Prostate gland (tissue), 2 donors: Measurements from ENCODE around the gene NOXA1. TPM values are rescaled to one million over a fixed set of nuclear protein-coding genes. Genes with fewer than 3 reads are reported as not detected.

Experiments used
- DNase-seq: peaks from one replicate; pipeline ENCODE4 v3.0.0-alpha.2; 2019; ENCODE audit warnings: low spot score
- H3K27ac ChIP-seq, 2 donors: fragments of 200-600 bp; sonication (generic); 2 replicates each; pipeline ENCODE4 v1.5.1; 2017 to 2019
- H3K27me3 ChIP-seq: fragments of 200-600 bp; sonication (generic); replicated peaks from 2 replicates; pipeline ENCODE4 v1.5.1; 2019; ENCODE audit not compliant: insufficient read depth
- H3K36me3 ChIP-seq, 2 donors: fragments of 200-600 bp; sonication (generic); 1 replicate in 1 of 2; 2 replicates in 1 of 2; pipeline versions ENCODE4 v1.5.1 to v1.8.1; 2017 to 2019
- H3K4me1 ChIP-seq: fragments of 200-600 bp; sonication (generic); replicated peaks from 2 replicates; pipeline ENCODE4 v1.5.1; 2019
- H3K4me3 ChIP-seq, 2 donors: fragments of 200-600 bp; sonication (generic); 2 replicates each; pipeline ENCODE4 v1.5.1; 2017 to 2019
- H3K9me3 ChIP-seq: fragments of 200-600 bp; sonication (generic); 2 replicates; pipeline ENCODE4 v1.5.1; 2017
- POLR2A ChIP-seq: fragments of 450-650 bp; IDR thresholded peaks from one replicate; pipeline ENCODE4 v1.6.1; 2016; ENCODE audit warnings: antibody characterized with exemption, mild to moderate bottlenecking
- POLR2AphosphoS5 ChIP-seq: sonication (generic); formaldehyde crosslinking; IDR thresholded peaks from one replicate; pipeline ENCODE4 v1.6.1; 2017; ENCODE audit warnings: antibody characterized with exemption
- WGBS: methylation state at CpG from one replicate; pipeline ENCODE4 v1.1.5; 2018; 5-methylcytosine and 5-hydroxymethylcytosine counted together
- intact Hi-C: fragments of 100-400 bp; cut with DNase I; formaldehyde crosslinking; loops from one replicate; pipeline ENCODE4 v1.14.2; 2022
- total RNA-seq, 2 donors: library from RNA; depleted of rRNA; stranded (reverse); fragments of >200 nt; gene quantifications; one replicate each; pipeline ENCODE4 v1.1.0, GENCODE V29; 2016
- TF ChIP-seq, protein P1 (sequence below), 4 experiments: fragments of 200-600 bp in 2 of 4; fragments of 450-650 bp in 2 of 4; sonication (generic) in 2 of 4; IDR thresholded peaks; 1 replicate in 3 of 4; 2 replicates in 1 of 4; pipeline ENCODE4 v1.5.1; 2016 to 2019; ENCODE audit warnings: antibody characterized with exemption in 4 of 4, mild to moderate bottlenecking in 2 of 4, moderate library complexity in 2 of 4

Gene NOXA1
- total RNA-seq, result 10 to 100 TPM in 1 of 2 donors, 1 to 10 TPM in 1; 7.5 to 17.1 TPM

DNA sequence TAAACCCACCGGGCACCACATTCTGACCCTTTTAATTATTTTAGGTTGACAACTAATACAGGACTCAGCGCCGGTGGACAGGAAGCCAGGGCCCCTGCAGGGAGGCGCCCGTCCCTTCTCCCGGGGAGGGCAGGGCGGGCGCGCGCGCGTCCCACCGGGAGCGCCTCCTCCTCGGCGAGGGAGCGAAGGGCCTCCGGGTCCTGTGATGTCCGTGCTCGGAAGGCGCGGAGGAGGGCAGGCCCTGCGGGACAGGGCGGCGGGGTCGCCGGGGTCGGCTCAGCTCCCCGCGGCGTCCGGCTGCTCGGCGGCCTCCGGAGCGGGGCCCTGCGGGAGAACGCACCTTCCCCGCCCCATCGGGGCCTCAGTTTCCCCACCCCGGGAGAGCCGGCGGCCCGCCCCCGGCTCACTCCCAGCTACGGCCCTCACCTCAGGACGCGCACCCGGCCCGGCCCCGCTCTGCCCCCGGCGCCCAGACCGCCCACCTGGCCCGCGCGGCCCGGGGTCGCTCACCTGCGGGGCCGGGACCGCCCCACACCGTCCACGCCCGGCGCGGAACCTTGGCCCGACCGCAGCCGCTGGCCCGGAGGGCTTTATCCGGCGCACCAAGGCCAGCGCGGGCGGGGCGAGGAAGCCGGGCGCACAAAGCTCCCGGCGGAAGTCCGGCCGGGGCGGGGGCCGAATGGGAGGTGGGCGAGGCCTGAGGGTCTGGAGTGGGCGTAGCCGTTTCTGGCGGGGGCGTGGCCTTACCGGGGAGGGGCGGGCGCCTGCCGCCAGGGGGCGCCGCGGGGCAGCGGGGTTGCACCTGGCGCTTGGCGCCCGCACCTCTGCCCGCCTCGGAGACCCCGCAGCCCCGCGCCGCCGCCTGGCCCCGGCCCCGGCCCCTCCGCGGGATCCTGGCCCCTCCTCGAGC is at the start of gene NOXA1, which contains the start of gene EXD3:
NOXA1 (plus strand) TSS at position 790 of the 910 bp plus-strand sequence. CDS start 137 bp downstream, outside the sequence.
EXD3 (minus strand) TSS at position 559 of the 910 bp plus-strand sequence. CDS start 27,805 bp downstream, outside the sequence.
- Histone ChIP-seq H3K4me3 (peak within 1 kb of the TSS; percentile 80 to 98), H3K27me3 (no peaks in the 10 kb centered on the region), H3K9me3 (no peaks in the 10 kb centered on the region), H3K27ac (peak within 1 kb of the TSS; percentile 69 to 76), H3K4me1 (no peaks in the 10 kb centered on the region), H3K36me3 (no peaks in the 10 kb centered on the region)
- DNase-seq, result peak; percentile 92
- intact Hi-C loops, result no loop called here
- 1% methylated on average over 87 of the region's 113 CpGs for WGBS
- TF ChIP-seq POLR2AphosphoS5 (peak; percentile 87), POLR2A (peak; percentile 67)
- TF ChIP-seq, protein P1, sequence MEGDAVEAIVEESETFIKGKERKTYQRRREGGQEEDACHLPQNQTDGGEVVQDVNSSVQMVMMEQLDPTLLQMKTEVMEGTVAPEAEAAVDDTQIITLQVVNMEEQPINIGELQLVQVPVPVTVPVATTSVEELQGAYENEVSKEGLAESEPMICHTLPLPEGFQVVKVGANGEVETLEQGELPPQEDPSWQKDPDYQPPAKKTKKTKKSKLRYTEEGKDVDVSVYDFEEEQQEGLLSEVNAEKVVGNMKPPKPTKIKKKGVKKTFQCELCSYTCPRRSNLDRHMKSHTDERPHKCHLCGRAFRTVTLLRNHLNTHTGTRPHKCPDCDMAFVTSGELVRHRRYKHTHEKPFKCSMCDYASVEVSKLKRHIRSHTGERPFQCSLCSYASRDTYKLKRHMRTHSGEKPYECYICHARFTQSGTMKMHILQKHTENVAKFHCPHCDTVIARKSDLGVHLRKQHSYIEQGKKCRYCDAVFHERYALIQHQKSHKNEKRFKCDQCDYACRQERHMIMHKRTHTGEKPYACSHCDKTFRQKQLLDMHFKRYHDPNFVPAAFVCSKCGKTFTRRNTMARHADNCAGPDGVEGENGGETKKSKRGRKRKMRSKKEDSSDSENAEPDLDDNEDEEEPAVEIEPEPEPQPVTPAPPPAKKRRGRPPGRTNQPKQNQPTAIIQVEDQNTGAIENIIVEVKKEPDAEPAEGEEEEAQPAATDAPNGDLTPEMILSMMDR (IDR thresholded peaks at IDR 0.05), result peak; percentile 70 to 93 (median 92)

- intact Hi-C loops, result no loop called here
- WGBS, result 89% methylated on average over 16 of the region's 16 CpGs
- no peak overlapping the region for H3K4me3 ChIP-seq
- H3K27me3 ChIP-seq, result no peaks in the 10 kb centered on the region
- no peak for TF ChIP-seq POLR2AphosphoS5
- no peak for TF ChIP-seq POLR2A
- TF ChIP-seq, protein P1 (IDR thresholded peaks at IDR 0.05), result no peak
- no peak overlapping the region for H3K27ac ChIP-seq
- H3K9me3 ChIP-seq, result no peaks in the 10 kb centered on the region
- H3K4me1 ChIP-seq, result no peaks in the 10 kb centered on the region
- DNase-seq, result no peak
- no peaks in the 10 kb centered on the region for H3K36me3 ChIP-seq
Observed at GRCh38 chr9:137373611-137373980, 49.6 kb upstream of the NOXA1 start.

DNA sequence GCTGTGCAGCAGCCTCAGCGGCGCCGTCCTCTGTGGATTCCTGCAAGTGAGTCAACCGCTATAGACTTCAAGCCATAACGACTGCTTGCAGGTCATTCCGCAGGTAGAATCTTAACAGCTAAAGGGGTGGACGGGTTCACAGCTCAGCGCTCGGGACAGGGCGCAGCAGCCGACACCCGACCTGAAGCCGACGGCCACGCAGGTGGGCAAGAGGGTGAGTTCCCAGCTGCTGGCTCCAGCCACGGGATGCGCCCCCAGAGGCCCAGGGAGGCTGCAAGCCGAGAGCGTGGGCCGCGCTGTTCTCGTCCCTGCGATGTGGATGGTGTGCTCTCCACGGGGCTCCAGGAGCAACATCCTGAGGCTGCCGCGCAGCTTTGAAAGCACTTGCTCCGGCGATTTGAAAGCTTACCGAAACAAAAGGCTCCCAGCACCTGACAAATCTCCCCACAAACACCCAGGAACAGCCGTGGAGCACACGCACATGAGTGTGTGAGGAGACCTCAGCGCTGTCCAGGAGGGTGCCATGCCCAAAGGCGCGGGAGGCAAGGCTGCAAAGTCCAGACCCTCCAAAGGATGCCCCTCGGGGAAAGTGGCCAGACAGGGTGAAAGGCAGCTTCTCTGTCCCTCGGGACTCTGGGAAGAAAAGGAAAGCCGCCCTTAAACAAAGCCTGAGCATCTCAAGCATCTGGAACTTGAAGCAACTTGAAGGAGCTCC is 48.9 kb upstream of the NOXA1 start:
- Histone ChIP-seq H3K9me3 (no peaks in the 10 kb centered on the region), H3K27me3 (no peaks in the 10 kb centered on the region), H3K4me3 (no peak overlapping the region), H3K27ac (no peak overlapping the region), H3K4me1 (no peaks in the 10 kb centered on the region), H3K36me3 (no peaks in the 10 kb centered on the region)
- TF ChIP-seq POLR2AphosphoS5 (no peak), POLR2A (no peak)
- TF ChIP-seq, protein P1 (IDR thresholded peaks at IDR 0.05), result no peak
- 93% methylated on average over 37 of the region's 37 CpGs for WGBS
- no peak for DNase-seq
- intact Hi-C loops, result no loop called here

DNA sequence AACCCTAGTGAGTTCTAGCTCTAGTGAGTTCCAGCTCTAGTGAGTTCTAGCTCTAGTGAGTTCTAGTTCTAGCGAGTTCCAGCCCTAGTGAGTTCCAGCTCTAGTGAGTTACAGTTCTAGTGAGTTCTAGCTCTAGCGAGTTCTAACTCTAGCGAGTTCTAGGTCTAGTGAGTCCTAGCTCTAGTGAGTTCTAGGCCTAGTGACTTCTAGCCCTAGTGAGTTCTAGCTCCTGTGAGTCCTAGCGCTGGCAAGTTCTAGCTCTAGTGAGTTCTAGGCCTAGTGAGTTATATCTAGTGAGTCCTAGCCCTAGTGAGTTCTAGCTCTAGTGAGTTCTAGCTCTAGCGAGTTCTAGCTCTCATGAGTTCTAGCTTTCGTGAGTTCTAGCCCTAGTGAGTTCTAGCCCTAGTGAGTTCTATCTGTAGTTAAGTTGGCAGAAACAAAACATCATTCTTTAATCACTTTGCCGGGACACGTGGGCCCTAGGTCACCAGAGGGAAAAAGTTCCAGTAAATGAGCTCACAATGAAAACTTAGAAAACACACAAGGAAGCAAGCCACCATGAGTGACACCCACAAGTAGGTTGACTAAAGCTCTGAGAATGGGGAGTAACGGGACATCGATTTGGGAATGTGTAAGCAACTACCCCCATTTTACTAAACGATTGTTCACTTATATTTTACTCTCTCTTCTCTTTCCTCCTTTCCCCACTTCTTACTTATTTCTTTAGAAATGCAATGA is 47.7 kb upstream of the NOXA1 start:
- H3K4me3 ChIP-seq, result no peak overlapping the region
- TF ChIP-seq, protein P1 (IDR thresholded peaks at IDR 0.05), result no peak
- TF ChIP-seq POLR2AphosphoS5 (no peak), POLR2A (no peak)
- H3K9me3 ChIP-seq, result no peaks in the 10 kb centered on the region
- WGBS, result 93% methylated on average over 11 of the region's 11 CpGs
- no peak overlapping the region for H3K27ac ChIP-seq
- intact Hi-C loops, result no loop called here
- no peaks in the 10 kb centered on the region for H3K36me3 ChIP-seq
- H3K27me3 ChIP-seq, result no peaks in the 10 kb centered on the region
- H3K4me1 ChIP-seq, result no peaks in the 10 kb centered on the region
- no peak for DNase-seq
